GM12874 (cell line): ENCODE measurements around the gene SNX13.

Experiments used
- TF ChIP-seq, protein P1 (sequence below): IDR thresholded peaks from 2 replicates; pipeline ENCODE4 v1.5.1; 2011; ENCODE audit warnings: low read depth, mild to moderate bottlenecking, control low read depth, low read length, moderate library complexity; ENCODE audit not compliant: insufficient read depth

The SNX13 gene

DNA sequence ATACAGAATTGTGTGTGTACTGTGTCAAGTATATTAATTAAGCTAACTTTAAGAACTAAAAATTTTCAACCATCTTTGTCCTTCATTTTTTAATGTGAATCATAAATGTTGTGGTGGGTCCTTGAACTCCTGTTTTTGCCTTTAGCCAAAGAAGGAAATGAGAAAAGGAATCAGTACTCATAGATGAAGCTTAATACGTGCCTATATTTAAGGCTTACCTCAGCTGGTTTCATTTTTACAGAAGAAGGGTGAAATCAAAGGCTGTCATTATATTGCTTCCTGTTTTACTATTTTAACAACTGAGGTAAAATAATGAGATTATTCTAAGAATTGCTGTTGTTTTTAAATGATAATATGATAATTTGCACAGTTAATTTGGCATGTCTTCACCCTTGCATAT lies 6.3 kb upstream of the SNX13 start:
- TF ChIP-seq, protein P1, sequence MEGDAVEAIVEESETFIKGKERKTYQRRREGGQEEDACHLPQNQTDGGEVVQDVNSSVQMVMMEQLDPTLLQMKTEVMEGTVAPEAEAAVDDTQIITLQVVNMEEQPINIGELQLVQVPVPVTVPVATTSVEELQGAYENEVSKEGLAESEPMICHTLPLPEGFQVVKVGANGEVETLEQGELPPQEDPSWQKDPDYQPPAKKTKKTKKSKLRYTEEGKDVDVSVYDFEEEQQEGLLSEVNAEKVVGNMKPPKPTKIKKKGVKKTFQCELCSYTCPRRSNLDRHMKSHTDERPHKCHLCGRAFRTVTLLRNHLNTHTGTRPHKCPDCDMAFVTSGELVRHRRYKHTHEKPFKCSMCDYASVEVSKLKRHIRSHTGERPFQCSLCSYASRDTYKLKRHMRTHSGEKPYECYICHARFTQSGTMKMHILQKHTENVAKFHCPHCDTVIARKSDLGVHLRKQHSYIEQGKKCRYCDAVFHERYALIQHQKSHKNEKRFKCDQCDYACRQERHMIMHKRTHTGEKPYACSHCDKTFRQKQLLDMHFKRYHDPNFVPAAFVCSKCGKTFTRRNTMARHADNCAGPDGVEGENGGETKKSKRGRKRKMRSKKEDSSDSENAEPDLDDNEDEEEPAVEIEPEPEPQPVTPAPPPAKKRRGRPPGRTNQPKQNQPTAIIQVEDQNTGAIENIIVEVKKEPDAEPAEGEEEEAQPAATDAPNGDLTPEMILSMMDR, result no peak

DNA sequence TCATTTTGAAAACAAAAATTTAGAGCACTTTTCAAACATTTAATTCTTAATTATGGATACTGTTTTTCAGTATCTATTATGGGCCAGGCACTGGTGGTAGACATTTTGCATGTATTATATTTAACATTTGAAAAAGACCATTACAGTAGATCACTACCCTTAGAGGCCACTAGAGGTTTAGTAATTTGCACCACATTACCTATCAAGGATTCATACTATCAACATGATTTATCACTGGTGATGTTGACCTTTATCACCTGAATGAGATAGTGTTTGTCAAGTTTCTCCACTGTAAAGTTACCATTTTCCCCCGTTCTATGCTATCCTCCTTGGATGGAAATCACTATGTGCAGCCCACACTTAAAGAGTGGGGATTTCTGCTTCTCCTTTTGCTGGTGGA lies 4.4 kb upstream of the SNX13 start:
- TF ChIP-seq, protein P1, result no peak

DNA sequence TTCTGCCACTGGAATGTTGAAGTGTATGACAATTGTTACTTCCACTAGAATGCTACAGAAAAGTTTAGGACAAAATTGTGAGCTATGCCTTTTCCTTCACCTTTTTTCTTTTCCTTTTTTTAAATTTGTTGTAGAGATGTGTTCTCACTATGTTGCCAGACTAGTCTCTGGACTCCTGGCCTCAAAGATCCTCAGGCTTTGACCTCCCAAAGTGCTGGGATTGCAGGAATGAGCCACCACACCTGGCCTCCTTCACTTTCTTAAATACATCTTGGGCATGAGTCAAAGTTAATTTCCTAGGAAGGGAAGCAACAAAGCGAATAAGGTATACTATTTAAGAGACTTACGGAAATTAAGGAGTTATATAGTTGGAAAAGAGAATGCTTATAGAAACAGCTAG lies 2.7 kb upstream of the SNX13 start:
- TF ChIP-seq, protein P1, result no peak

DNA sequence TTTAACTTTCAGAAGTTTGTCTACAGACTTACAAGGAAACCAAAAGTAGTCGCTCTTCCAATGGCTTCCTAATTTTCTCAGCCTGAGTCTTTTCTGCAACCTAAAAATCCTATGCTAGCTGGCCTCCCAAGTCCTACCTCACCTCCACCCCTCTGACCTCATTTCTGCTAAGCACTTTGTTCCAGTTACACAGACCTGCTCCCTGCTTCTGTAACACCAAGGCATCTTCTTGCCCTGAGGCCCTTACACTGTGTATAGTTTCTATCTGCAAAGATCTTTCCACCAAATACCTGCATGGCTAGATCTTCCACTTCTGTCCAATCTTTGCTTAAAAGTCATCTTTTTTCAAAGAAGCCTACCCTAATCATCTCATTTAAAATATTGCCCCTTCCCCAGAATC lies 1.9 kb upstream of the SNX13 start:
- TF ChIP-seq, protein P1, result no peak

DNA sequence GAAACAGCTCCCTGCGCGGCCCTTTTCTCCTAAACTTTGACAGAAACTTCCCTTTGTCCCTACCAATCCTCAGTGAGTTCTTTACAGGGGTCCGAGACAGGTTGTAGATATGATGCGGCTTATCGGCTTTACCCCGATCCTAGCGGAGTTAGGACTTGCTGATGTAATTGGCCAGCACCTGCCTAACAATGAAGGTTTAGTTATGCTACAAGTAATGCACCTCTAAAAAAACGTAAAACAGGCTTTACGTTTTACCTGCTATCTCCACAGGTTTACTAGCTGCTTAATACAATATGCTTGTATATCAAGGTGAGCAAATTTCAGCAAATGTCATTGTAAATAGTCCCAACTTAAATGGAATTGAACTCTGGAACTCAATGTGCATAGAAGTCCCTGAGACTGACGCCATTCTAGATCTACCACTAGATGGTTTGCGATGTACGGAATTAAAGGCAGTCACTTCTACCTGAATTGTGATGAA lies 697 bp upstream of the SNX13 start:
- TF ChIP-seq, protein P1, result no peak

DNA sequence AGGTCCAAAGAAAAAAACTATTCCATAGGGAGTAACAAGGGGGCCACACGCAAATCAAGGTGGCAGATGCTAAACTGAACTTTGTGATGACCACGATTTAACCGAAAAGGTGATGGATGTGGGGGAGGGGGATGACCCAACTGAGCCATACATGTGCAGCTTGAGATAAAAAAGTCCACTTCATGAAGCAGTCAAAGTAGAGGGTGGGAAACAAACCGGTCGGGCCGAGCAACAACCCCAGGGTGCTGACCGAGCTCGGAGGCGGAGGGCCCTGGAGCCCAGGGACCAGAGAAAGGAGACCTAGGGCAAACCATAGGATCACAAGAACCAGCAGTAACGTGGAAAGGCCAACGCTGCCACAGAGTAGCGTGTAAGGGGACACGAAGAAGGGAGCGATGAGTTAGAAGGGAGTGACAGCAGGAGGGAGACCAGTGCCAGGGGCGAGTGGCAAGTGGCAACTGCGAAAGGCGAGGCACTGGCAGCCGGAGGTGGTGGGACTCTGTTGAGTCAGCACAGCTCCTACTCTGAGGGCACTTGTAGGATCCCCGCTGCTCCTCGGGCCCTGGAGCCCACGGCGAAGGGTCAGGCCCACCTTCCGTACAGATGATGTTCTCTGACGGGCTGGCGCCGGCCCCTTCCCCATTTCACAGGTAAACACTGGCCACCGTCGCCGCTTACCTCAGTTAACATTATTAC lies 540 bp downstream of the SNX13 start:
- TF ChIP-seq, protein P1, result no peak

DNA sequence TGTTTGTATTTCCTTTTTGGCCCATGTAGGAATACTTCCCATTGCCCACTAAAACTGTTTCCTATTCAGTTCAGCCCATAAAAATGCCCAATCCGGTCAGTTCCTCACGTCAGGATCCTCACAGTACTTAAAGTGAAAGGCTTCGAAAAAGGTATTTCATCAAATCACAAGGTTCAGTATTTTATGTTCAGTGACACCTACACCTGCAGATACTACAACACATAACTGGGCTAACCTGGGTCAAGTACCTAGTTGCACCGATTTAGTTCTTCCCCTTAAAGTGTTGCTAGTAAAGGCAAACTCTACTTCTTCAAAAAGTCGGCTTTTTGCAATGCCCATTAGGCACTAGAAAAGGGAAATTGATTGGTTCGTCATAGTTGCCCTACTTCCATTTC lies 1.1 kb downstream of the SNX13 start:
- TF ChIP-seq, protein P1, result no peak
